ENCODE results near the gene CSF3R. TPM values are rescaled to one million over a fixed set of nuclear protein-coding genes. Genes with fewer than 3 reads are reported as not detected.

The CSF3R gene
- total RNA-seq, 3 donors from 2014 or later, result 17.3 to 54.2 (median 28.8) TPM

Other genes with a start within 250 kb of the CSF3R start
- gene SH3D21, start 176.5 kb downstream of the CSF3R start, total RNA-seq, result 10 to 100 TPM in 2 of 3 donors, under 1 TPM in 1; 0.80 to 18.7 (median 18.0) TPM
- 100 to 1,000 TPM in 2 of 3 donors, 10 to 100 TPM in 1; 62.1 to 129 (median 118) TPM for gene EVA1B, start 159.3 kb downstream of the CSF3R start, total RNA-seq
- gene STK40, start 97.0 kb downstream of the CSF3R start, total RNA-seq, result 10 to 100 TPM; 22.5 to 36.0 (median 26.2) TPM
- gene LSM10, start 85.0 kb downstream of the CSF3R start, total RNA-seq, result 10 to 100 TPM; 31.8 to 49.5 (median 39.7) TPM
- gene OSCP1, start 32.5 kb downstream of the CSF3R start, total RNA-seq, result 10 to 100 TPM; 12.5 to 19.3 (median 15.1) TPM
- 10 to 100 TPM; 72.9 to 99.1 (median 79.3) TPM for gene MRPS15, start 18.5 kb downstream of the CSF3R start, total RNA-seq

Measured in breast epithelium (tissue), 3 donors.